ENCODE data around the gene SIAH1.

- TF ChIP-seq CTCF (IDR thresholded peaks at IDR 0.05; ENCODE audit: poor library complexity) = no peak
- no peak for TF ChIP-seq EZH2 (IDR thresholded peaks at IDR 0.05; ENCODE audit: borderline replicate concordance)
These were observed 49.6 kb upstream of the SIAH1 start for GRCh38 chr16:48434653-48435317.

Data from hepatocyte (in vitro differentiated cells).